Suprapubic skin (tissue), 4 donors: Measurements from ENCODE around the gene SLC16A3. TPM values are rescaled to one million over a fixed set of nuclear protein-coding genes. Genes with fewer than 3 reads are reported as not detected.

ENCODE experiments used
- DNase-seq, 2 donors: peaks; one replicate each; pipeline ENCODE4 v3.0.0-alpha.2; 2019; ENCODE audit warnings: low spot score in 2 of 2
- H3K27ac ChIP-seq: fragments of 200-600 bp; sonication (generic); one replicate; pipeline ENCODE4 v1.5.1; 2019
- H3K27me3 ChIP-seq: fragments of 200-600 bp; sonication (generic); one replicate; pipeline ENCODE4 v1.5.1; 2019
- H3K36me3 ChIP-seq: fragments of 200-600 bp; sonication (generic); one replicate; pipeline ENCODE4 v1.5.1; 2019
- H3K4me1 ChIP-seq: fragments of 200-600 bp; sonication (generic); one replicate; pipeline ENCODE4 v1.5.1; 2019
- H3K4me3 ChIP-seq: fragments of 200-600 bp; sonication (generic); one replicate; pipeline ENCODE4 v1.5.1; 2019; ENCODE audit warnings: mild to moderate bottlenecking
- H3K9me3 ChIP-seq: fragments of 200-600 bp; sonication (generic); one replicate; pipeline ENCODE4 v1.5.1; 2019
- CTCF ChIP-seq, 2 donors: fragments of 200-600 bp in 1 of 2; fragments of 450-650 bp in 1 of 2; sonication (generic) in 1 of 2; IDR thresholded peaks; one replicate each; pipeline ENCODE4 v1.5.1; 2016 to 2019; ENCODE audit warnings: antibody characterized with exemption in 2 of 2, mild to moderate bottlenecking in 1 of 2, moderate library complexity in 1 of 2
- EP300 ChIP-seq: sonication (generic); formaldehyde crosslinking; IDR thresholded peaks from one replicate; pipeline ENCODE4 v1.6.1; 2017; ENCODE audit warnings: antibody characterized with exemption
- POLR2A ChIP-seq, 2 donors: fragments of 450-650 bp; IDR thresholded peaks; one replicate each; pipeline ENCODE4 v1.6.1; 2017; ENCODE audit warnings: antibody characterized with exemption in 2 of 2, mild to moderate bottlenecking in 2 of 2, moderate library complexity in 2 of 2
- POLR2AphosphoS5 ChIP-seq, 3 donors: sonication (generic); formaldehyde crosslinking; IDR thresholded peaks; one replicate each; pipeline ENCODE4 v1.6.1; 2017; ENCODE audit warnings: antibody characterized with exemption in 3 of 3
- WGBS: methylation state at CpG from one replicate; pipeline ENCODE4 v1.1.5; 2018; 5-methylcytosine and 5-hydroxymethylcytosine counted together
- total RNA-seq, 4 donors: library from RNA; depleted of rRNA; stranded (reverse); fragments of >200 nt; gene quantifications; one replicate each; pipeline ENCODE4 v1.1.0, GENCODE V29; 2016

The SLC16A3 gene
- total RNA-seq, 4 donors from 2014 or later: 3.6 to 7.6 (median 4.5) TPM

GRCh38 chr17:82262344-82262743 lies 33.5 kb downstream of the SLC16A3 start:
- Histone ChIP-seq H3K27ac (peak overlapping the region; percentile 21), H3K36me3 (peaks cover 91% of the 10 kb centered on the region), H3K4me3 (no peak overlapping the region), H3K27me3 (no peaks in the 10 kb centered on the region), H3K9me3 (no peaks in the 10 kb centered on the region), H3K4me1 (peaks cover 16% of the 10 kb centered on the region)
- WGBS: 71% methylated on average over 4 of the region's 4 CpGs
- no peak for TF ChIP-seq POLR2A (IDR thresholded peaks at IDR 0.05)
- TF ChIP-seq CTCF (IDR thresholded peaks at IDR 0.05): no peak
- DNase-seq: no peak

- H3K4me3 ChIP-seq: no peak overlapping the region
- 68% methylated on average over 8 of the region's 9 CpGs for WGBS
- TF ChIP-seq EP300 (no peak), POLR2A (IDR thresholded peaks at IDR 0.05) (no peak), CTCF (IDR thresholded peaks at IDR 0.05) (no peak), POLR2AphosphoS5 (IDR thresholded peaks at IDR 0.05) (no peak)
- peaks cover 86% of the 10 kb centered on the region for H3K36me3 ChIP-seq
- H3K27me3 ChIP-seq: no peaks in the 10 kb centered on the region
- no peaks in the 10 kb centered on the region for H3K9me3 ChIP-seq
- no peak overlapping the region for H3K27ac ChIP-seq
- H3K4me1 ChIP-seq: peaks cover 27% of the 10 kb centered on the region
- DNase-seq: no peak
Observed at GRCh38 chr17:82263641-82264040, 34.8 kb downstream of the SLC16A3 start.

GRCh38 chr17:82266142-82266541 lies 37.3 kb downstream of the SLC16A3 start:
- TF ChIP-seq POLR2A (IDR thresholded peaks at IDR 0.05) (no peak), EP300 (no peak), POLR2AphosphoS5 (IDR thresholded peaks at IDR 0.05) (no peak), CTCF (IDR thresholded peaks at IDR 0.05) (no peak)
- no peaks in the 10 kb centered on the region for H3K9me3 ChIP-seq
- no peaks in the 10 kb centered on the region for H3K27me3 ChIP-seq
- DNase-seq: no peak
- H3K4me1 ChIP-seq: peaks cover 51% of the 10 kb centered on the region
- no peak overlapping the region for H3K27ac ChIP-seq
- H3K4me3 ChIP-seq: no peak overlapping the region
- 89% methylated on average over 10 of the region's 10 CpGs for WGBS
- H3K36me3 ChIP-seq: peaks cover 68% of the 10 kb centered on the region

- peak; percentile 95 to 96 for DNase-seq
- H3K27me3 ChIP-seq: no peaks in the 10 kb centered on the region
- peak overlapping the region; percentile 17 for H3K4me3 ChIP-seq
- peak overlapping the region; percentile 84 for H3K27ac ChIP-seq
- WGBS: 8% methylated on average over 5 of the region's 21 CpGs
- TF ChIP-seq CTCF (IDR thresholded peaks at IDR 0.05) (no peak), POLR2AphosphoS5 (IDR thresholded peaks at IDR 0.05) (peak in 1 of 3 donors; percentile 64)
- peaks cover 65% of the 10 kb centered on the region for H3K4me1 ChIP-seq
- peaks cover 59% of the 10 kb centered on the region for H3K36me3 ChIP-seq
- no peaks in the 10 kb centered on the region for H3K9me3 ChIP-seq
Observed at GRCh38 chr17:82267575-82268379, 38.9 kb downstream of the SLC16A3 start.

- 59% methylated on average over 10 of the region's 10 CpGs for WGBS
- no peaks in the 10 kb centered on the region for H3K9me3 ChIP-seq
- peaks cover 43% of the 10 kb centered on the region for H3K36me3 ChIP-seq
- no peak overlapping the region for H3K4me3 ChIP-seq
- no peaks in the 10 kb centered on the region for H3K27me3 ChIP-seq
- H3K4me1 ChIP-seq: peaks cover 72% of the 10 kb centered on the region
- no peak overlapping the region for H3K27ac ChIP-seq
- DNase-seq: no peak
- TF ChIP-seq POLR2AphosphoS5 (IDR thresholded peaks at IDR 0.05) (no peak), POLR2A (IDR thresholded peaks at IDR 0.05) (no peak), CTCF (IDR thresholded peaks at IDR 0.05) (no peak), EP300 (no peak)
Observed at GRCh38 chr17:82269138-82269881, 40.5 kb downstream of the SLC16A3 start.
